ENCODE results near the gene GMDS. TPM values are rescaled to one million over a fixed set of nuclear protein-coding genes. Genes with fewer than 3 reads are reported as not detected.

Gene GMDS
- total RNA-seq, 2 experiments from 2014 or later, result 13.9 to 16.4 TPM

DNA sequence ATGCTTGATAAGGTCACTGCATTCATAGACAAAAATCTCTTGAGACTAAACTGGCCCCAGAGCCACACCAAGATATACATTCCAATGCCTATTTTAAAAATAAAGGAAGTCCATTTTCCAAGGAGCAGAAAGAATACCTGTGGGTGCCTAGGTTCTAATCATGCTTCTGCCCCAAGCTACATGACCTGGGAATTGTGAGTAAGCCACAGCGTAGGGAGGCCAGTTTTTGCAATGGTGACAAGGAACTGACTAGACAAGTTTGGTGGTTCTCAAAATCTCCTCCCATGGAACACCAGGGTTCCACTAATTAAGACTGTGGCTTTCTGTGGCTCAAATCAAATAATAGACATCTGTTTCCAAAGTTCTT, 83.3 kb downstream of the GMDS start:
- H3K4me1 Mint-ChIP-seq (ENCODE audit: low read depth), result peaks cover 49% of the 10 kb centered on the region

DNA sequence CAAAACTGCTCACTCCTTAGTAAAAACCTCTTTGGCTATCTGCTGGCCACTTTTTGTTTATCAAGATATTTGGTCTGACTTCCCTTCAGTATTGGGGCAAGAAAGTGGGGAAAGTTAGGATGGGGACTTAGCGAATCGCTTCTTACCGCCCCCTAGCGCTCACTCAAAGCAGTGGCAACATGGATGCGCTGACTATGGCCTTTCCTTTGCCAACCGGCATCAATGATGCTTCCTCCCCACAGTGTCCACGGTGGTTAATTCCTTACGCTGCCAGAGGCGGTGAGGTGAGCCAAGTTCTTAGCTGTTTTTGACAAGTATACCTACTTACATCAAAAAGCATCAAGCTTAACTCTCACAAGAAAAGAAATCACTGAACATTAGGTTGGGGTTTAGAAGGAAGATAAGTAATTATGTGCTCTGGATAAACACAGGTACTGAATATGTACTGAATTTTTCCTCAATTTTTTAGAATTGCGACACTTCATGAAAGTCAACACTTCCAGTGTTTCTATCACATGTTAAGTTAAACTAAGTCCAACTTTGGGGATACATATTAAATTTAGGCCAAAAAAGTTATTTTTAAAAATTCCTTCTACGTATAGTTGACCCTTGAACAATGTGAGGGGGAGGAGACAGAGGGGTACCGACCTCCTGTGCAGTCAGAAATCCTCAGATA, 86.7 kb downstream of the GMDS start:
- H3K27me3 Mint-ChIP-seq, result no peaks in the 10 kb centered on the region
- H3K9me3 ChIP-seq (ENCODE audit: control insufficient read depth in 1 of 2, insufficient read depth in 1 of 2, low read length in 2 of 2), result no peaks in the 10 kb centered on the region
- no peak for TF ChIP-seq CTCF (IDR thresholded peaks at IDR 0.05)
- ChIA-PET POLR2A (no interaction called here), CTCF (no interaction called here)
- peak in 2 of 14 experiments; percentile 2 to 8 for DNase-seq
- no peak overlapping the region for H3K4me3 Mint-ChIP-seq
- H3K27ac Mint-ChIP-seq, result no peak overlapping the region
- no peaks in the 10 kb centered on the region for H3K36me3 Mint-ChIP-seq (ENCODE audit: low read depth)
- no peak for ATAC-seq (ENCODE audit: poor library complexity)
- H3K36me3 ChIP-seq (ENCODE audit: insufficient read depth, low read length), result no peaks in the 10 kb centered on the region
- peaks cover 47% of the 10 kb centered on the region for H3K4me1 Mint-ChIP-seq (ENCODE audit: low read depth)
- H3K4me1 ChIP-seq (ENCODE audit: insufficient read depth, low read length), result peaks cover 3% of the 10 kb centered on the region
- intact Hi-C loops (cut with DNase I, micrococcal nuclease), result no loop called here
- no peaks in the 10 kb centered on the region for H3K27me3 ChIP-seq (ENCODE audit: control insufficient read depth in 1 of 2, insufficient read depth in 2 of 2, low read length in 2 of 2)
- H3K9me3 Mint-ChIP-seq, result no peaks in the 10 kb centered on the region
- H3K27ac ChIP-seq (ENCODE audit: low read depth in 1 of 2, low read length in 2 of 2), result no peak overlapping the region
- H3K4me3 ChIP-seq (ENCODE audit: low read length), result no peak overlapping the region

More for the DNA sequence above, 83.3 kb downstream of the GMDS start:
- Mint-ChIP-seq H3K9me3 (peaks cover 3% of the 10 kb centered on the region), H3K27me3 (no peaks in the 10 kb centered on the region), H3K36me3 (ENCODE audit: low read depth) (no peaks in the 10 kb centered on the region), H3K27ac (no peak overlapping the region), H3K4me3 (no peak overlapping the region)
- TF ChIP-seq CTCF (IDR thresholded peaks at IDR 0.05), result no peak
- intact Hi-C loops (cut with DNase I, micrococcal nuclease), result no loop called here
- Histone ChIP-seq H3K9me3 (ENCODE audit: control insufficient read depth in 1 of 2, insufficient read depth in 1 of 2, low read length in 2 of 2) (peaks cover 0 to 11% of the 10 kb centered on the region in 2 experiments), H3K4me1 (ENCODE audit: insufficient read depth, low read length) (peaks cover 3% of the 10 kb centered on the region), H3K27ac (ENCODE audit: low read depth in 1 of 2, low read length in 2 of 2) (no peak overlapping the region), H3K36me3 (ENCODE audit: insufficient read depth, low read length) (no peaks in the 10 kb centered on the region), H3K27me3 (ENCODE audit: control insufficient read depth in 1 of 2, insufficient read depth in 2 of 2, low read length in 2 of 2) (no peaks in the 10 kb centered on the region), H3K4me3 (ENCODE audit: low read length) (no peak overlapping the region)
- no peak for ATAC-seq (ENCODE audit: poor library complexity)
- CTCF ChIA-PET, result no interaction called here
- POLR2A ChIA-PET, result no interaction called here
- no peak for DNase-seq

- TF ChIP-seq CTCF (IDR thresholded peaks at IDR 0.05), result no peak
- Histone ChIP-seq H3K27me3 (ENCODE audit: control insufficient read depth in 1 of 2, insufficient read depth in 2 of 2, low read length in 2 of 2) (no peaks in the 10 kb centered on the region), H3K27ac (ENCODE audit: low read depth in 1 of 2, low read length in 2 of 2) (no peak overlapping the region), H3K36me3 (ENCODE audit: insufficient read depth, low read length) (no peaks in the 10 kb centered on the region), H3K4me1 (ENCODE audit: insufficient read depth, low read length) (peaks cover under 1% of the 10 kb centered on the region), H3K4me3 (ENCODE audit: low read length) (no peak overlapping the region), H3K9me3 (ENCODE audit: control insufficient read depth in 1 of 2, insufficient read depth in 1 of 2, low read length in 2 of 2) (no peaks in the 10 kb centered on the region)
- Mint-ChIP-seq H3K9me3 (no peaks in the 10 kb centered on the region), H3K4me1 (ENCODE audit: low read depth) (peaks cover 38% of the 10 kb centered on the region), H3K36me3 (ENCODE audit: low read depth) (no peaks in the 10 kb centered on the region), H3K27me3 (no peaks in the 10 kb centered on the region), H3K4me3 (no peak overlapping the region), H3K27ac (no peak overlapping the region)
- CTCF ChIA-PET, result no interaction called here
- DNase-seq (peak in 4 of 14 experiments; percentile 4 to 28 (median 8)), ATAC-seq (ENCODE audit: poor library complexity) (no peak)
- POLR2A ChIA-PET, result no interaction called here
- intact Hi-C loops (cut with DNase I, micrococcal nuclease), result no loop called here
Observed at GRCh38 chr6:2157441-2158127, 87.8 kb downstream of the GMDS start.

Data from CD4-positive, alpha-beta T cell (primary cell).